ENCODE data around the gene TPM3. TPM values are rescaled to one million over a fixed set of nuclear protein-coding genes. Genes with fewer than 3 reads are reported as not detected.

TPM3 gene
- total and polyA plus RNA-seq, 9 of the 15 experiments (the other 6 are each of a cell fraction or from before 2014, with no cell fraction given): 202 to 604 (median 421) TPM

GRCh38 chr1:154239491-154239890 lies 47.6 kb upstream of the TPM3 start (continued):
- no peak for TF ChIP-seq YY1 (IDR thresholded peaks at IDR 0.05; ENCODE audit: borderline replicate concordance in 1 of 3, control insufficient read depth in 1 of 3, extremely low read depth in 1 of 3, insufficient read depth in 3 of 3, insufficient read length in 1 of 3, insufficient replicate concordance in 2 of 3, low read depth in 1 of 3, low read length in 2 of 3)
- TF ChIP-seq, protein P1, sequence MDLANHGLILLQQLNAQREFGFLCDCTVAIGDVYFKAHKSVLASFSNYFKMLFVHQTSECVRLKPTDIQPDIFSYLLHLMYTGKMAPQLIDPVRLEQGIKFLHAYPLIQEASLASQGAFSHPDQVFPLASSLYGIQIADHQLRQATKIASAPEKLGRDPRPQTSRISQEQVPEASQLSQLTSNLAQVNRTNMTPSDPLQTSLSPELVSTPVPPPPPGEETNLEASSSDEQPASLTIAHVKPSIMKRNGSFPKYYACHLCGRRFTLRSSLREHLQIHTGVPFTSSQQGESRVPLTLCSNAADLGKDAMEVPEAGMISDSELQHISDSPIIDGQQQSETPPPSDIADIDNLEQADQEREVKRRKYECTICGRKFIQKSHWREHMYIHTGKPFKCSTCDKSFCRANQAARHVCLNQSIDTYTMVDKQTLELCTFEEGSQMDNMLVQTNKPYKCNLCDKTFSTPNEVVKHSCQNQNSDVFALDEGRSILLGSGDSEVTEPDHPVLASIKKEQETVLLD (IDR thresholded peaks at IDR 0.05): no peak
- TF ChIP-seq ZFP1 (CRISPR knock-in tag; IDR thresholded peaks at IDR 0.05): no peak
- TF ChIP-seq, protein P2, sequence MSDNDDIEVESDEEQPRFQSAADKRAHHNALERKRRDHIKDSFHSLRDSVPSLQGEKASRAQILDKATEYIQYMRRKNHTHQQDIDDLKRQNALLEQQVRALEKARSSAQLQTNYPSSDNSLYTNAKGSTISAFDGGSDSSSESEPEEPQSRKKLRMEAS (CRISPR knock-in tag; IDR thresholded peaks at IDR 0.05): no peak
- no peak for TF ChIP-seq ZBTB8A (IDR thresholded peaks at IDR 0.05; ENCODE audit: partially characterized antibody)
- TF ChIP-seq MED1 (CRISPR knock-in tag; IDR thresholded peaks at IDR 0.05; ENCODE audit: borderline replicate concordance): no peak
- TF ChIP-seq SMARCA4 (IDR thresholded peaks at IDR 0.05): no peak

DNA sequence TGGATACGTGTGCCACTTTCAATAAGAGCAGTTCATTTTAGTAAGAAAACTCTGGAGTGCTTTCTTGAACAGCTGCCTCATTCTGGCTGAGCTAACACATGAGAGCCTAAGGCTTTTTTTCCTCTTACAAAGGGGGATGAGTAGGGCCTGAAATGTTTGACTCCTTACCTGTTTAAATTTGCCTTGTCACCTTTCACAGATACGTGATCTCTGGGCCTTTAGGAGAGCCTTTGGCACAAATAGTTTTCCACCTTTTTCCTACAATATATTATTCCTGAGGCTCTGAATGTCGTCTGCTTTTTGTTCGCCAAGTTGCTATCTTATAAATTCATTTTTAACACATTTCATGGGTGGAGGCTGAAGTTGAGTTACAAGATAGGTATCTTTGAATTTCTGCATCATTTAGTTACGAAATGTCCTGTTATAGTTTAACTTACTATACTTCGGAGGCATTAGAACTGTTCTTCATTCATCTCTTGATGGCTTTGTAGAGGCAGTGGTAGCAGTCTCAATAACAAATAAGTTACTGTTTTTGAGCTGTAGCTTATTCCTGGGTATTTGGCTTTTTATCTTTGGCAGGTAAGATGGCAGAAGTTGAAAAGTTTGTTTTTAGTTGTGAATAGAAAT lies 46.1 kb upstream of the TPM3 start:
- FAIRE-seq (no peak), ATAC-seq (no peak), DNase-seq (ENCODE audit: extremely low read depth in 1 of 4, low spot score in 3 of 4) (no peak)
- H3K9me1 ChIP-seq (ENCODE audit: control insufficient read depth, insufficient read depth, low read length): no peaks in the 10 kb centered on the region
- peaks cover 58% of the 10 kb centered on the region for H3K79me2 ChIP-seq (ENCODE audit: control insufficient read depth, insufficient read depth, low read length)
- peaks cover 6% of the 10 kb centered on the region; the same call in 1 of the 2 replicates for H4K20me1 ChIP-seq (replicated peaks; ENCODE audit: control insufficient read depth, insufficient read depth, low read length)
- peaks cover 94% of the 10 kb centered on the region for H3K36me3 ChIP-seq (ENCODE audit: control insufficient read depth, insufficient read depth, low read length)
- POLR2A ChIA-PET: interaction anchor here (0.7 to 1.4 kb wide), 5 partner anchors 9 to 445 kb away, joined by 3 to 6 read pairs (median 3); partner anchors contain the start of gene UBAP2L
- no peaks in the 10 kb centered on the region for H3K27me3 ChIP-seq (ENCODE audit: control insufficient read depth in 2 of 2, insufficient read depth in 2 of 2, low read length in 2 of 2)
- TF ChIP-seq GATAD2B (IDR thresholded peaks at IDR 0.05; ENCODE audit: borderline replicate concordance): no peak
- no peak for TF ChIP-seq HNRNPLL (IDR thresholded peaks at IDR 0.05; ENCODE audit: low read depth, low read length, poor library complexity, severe bottlenecking)
- no peak for TF ChIP-seq ZNF311 (CRISPR knock-in tag; IDR thresholded peaks at IDR 0.05)
- no peak for TF ChIP-seq ZNF507 (tag; conservative IDR thresholded peaks at IDR 0.05)
- no peak for TF ChIP-seq NUFIP1 (IDR thresholded peaks at IDR 0.05; ENCODE audit: partially characterized antibody)
- TF ChIP-seq ZNF668 (CRISPR knock-in tag; IDR thresholded peaks at IDR 0.05): no peak
- TF ChIP-seq RB1 (IDR thresholded peaks at IDR 0.05; ENCODE audit: low read depth): no peak
- BruUV-seq (replicated peaks): TSS peak; percentile 2
- CTCF ChIA-PET (ENCODE audit: low intra/inter-chr PET ratio): interaction anchor here (0.6 kb wide), 1 partner anchor 35 kb away, joined by 4 read pairs; the partner anchor contains the start of gene HAX1
- H3K4me1 ChIP-seq (replicated peaks in 1 of 2; ENCODE audit: control insufficient read depth in 2 of 2, insufficient read depth in 2 of 2, low read length in 2 of 2): no peaks in the 10 kb centered on the region
- intact Hi-C loops (cut with micrococcal nuclease) (no loop called here), in situ Hi-C loops (cut with MboI) (no loop called here)
- H3K27ac ChIP-seq (ENCODE audit: extremely low read depth, low read depth, low read length): no peak overlapping the region
- no peaks in the 10 kb centered on the region for H3K9me3 ChIP-seq (replicated peaks; ENCODE audit: control insufficient read depth, insufficient read depth, low read depth, low read length)
- WGBS (ENCODE audit: insufficient coverage, low coverage, missing lambda C conversion rate): 85% methylated on average over 6 of the region's 6 CpGs
- H3K4me3 ChIP-seq: no peak overlapping the region
- H2AFZ ChIP-seq (ENCODE audit: low read depth, low read length): no peak overlapping the region
- H3K4me2 ChIP-seq (ENCODE audit: insufficient read depth, low read length): no peak overlapping the region
- no peak overlapping the region for H3K9ac ChIP-seq (ENCODE audit: insufficient read depth in 1 of 2, low read depth in 2 of 2, low read length in 2 of 2)

All from K562 (cell line).